Ovary (tissue), 9 donors: ENCODE data around the gene SOD3. TPM values are rescaled to one million over a fixed set of nuclear protein-coding genes. Genes with fewer than 3 reads are reported as not detected.

Experiments
- DNase-seq, 5 donors: peaks; one replicate each; pipeline ENCODE4 v3.0.0-alpha.2; 2019 to 2020
- H3K27ac ChIP-seq, 2 donors: fragments of 200-600 bp; one replicate each; pipeline versions ENCODE4 v1.5.1 to v1.8.0; 2019 to 2022
- H3K27me3 ChIP-seq: fragments of 200-600 bp; one replicate; pipeline ENCODE4 v1.8.0; 2022
- H3K36me3 ChIP-seq: fragments of 200-600 bp; sonication (generic); one replicate; pipeline ENCODE4 v1.5.1; 2019
- H3K4me1 ChIP-seq: one replicate; pipeline ENCODE4 v1.8.1; 2013; ENCODE audit warnings: mild to moderate bottlenecking, moderate library complexity; ENCODE audit not compliant: insufficient read depth
- H3K4me3 ChIP-seq: fragments of 200-600 bp; sonication (generic); one replicate; pipeline ENCODE4 v1.5.1; 2017
- H3K9me3 ChIP-seq, 2 donors: fragments of 200-600 bp in 1 of 2; sonication (generic) in 1 of 2; one replicate each; pipeline versions ENCODE4 v1.5.1 to v1.8.1; 2013 to 2019; ENCODE audit warnings: mild to moderate bottlenecking in 1 of 2, moderate library complexity in 1 of 2
- EP300 ChIP-seq: sonication (generic); formaldehyde crosslinking; IDR thresholded peaks from one replicate; pipeline ENCODE4 v1.6.1; 2017; ENCODE audit warnings: antibody characterized with exemption
- POLR2A ChIP-seq: fragments of 450-650 bp; IDR thresholded peaks from one replicate; pipeline ENCODE4 v1.6.1; 2017; ENCODE audit warnings: antibody characterized with exemption, mild to moderate bottlenecking, moderate library complexity
- WGBS, 3 donors: extraction: QIAGEN DNeasy Blood & Tissue Kit in 1 of 3; methylation state at CpG; one replicate each; pipeline versions ENCODE4 v1.1.5 to v1.1.7; 2013 to 2017; 5-methylcytosine and 5-hydroxymethylcytosine counted together
- intact Hi-C, 4 donors: fragments of 100-400 bp; cut with DNase I; formaldehyde crosslinking; loops; one replicate each; pipeline versions ENCODE4 v1.11.0 to v1.15.1; 2022 to 2023
- polyA plus RNA-seq, 2 donors: library from polyadenylated mRNA; stranded (reverse); fragments of 200-250 nt in 1 of 2; fragments of 350-450 nt in 1 of 2; fragmentation: Illumina TruSeq in 1 of 2; extraction: RNeasy Lipid Tissue Mini Kit (QIAGEN cat#74804) in 1 of 2; gene quantifications; one replicate each; pipeline ENCODE4 v1.2.3, GENCODE V29; 2013 to 2014
- total RNA-seq, 7 donors: library from RNA; depleted of rRNA in 2 of 7; stranded (reverse); fragments of >200 nt in 2 of 7; fragmentation: NEBNext Ultra II Directional in 3 of 7; extraction: Animal tissue kit (Norgen Biotek cat#: 25700) in 3 of 7; gene quantifications; one replicate each; pipeline versions ENCODE4 v1.1.0 to v1.2.4, GENCODE V29; 2016 to 2023
- TF ChIP-seq, protein P1 (sequence below), 3 donors: fragments of 450-650 bp in 2 of 3; fragments of 200-600 bp in 1 of 3; IDR thresholded peaks; one replicate each; pipeline versions ENCODE4 v1.5.1 to v1.8.0; 2016 to 2022; ENCODE audit warnings: antibody characterized with exemption in 3 of 3, mild to moderate bottlenecking in 1 of 3
- donor health status: DM: no; HTN: no; CAD: no; lungs with moderate emphysema.
- donor health status: DM: no; HTN: no; CAD: no.
- donor health status: Bipolar disorder and iron deficiency.
- donor health status: DM: yes; HTN: yes; CAD: no.
- donor health status: DM: no; HTN: no; CAD: no.
- donor health status: DM: yes; HTN: yes; CAD: no.

Gene SOD3
- total and polyA plus RNA-seq, 9 donors: 15.3 to 92.3 (median 33.0) TPM

DNA sequence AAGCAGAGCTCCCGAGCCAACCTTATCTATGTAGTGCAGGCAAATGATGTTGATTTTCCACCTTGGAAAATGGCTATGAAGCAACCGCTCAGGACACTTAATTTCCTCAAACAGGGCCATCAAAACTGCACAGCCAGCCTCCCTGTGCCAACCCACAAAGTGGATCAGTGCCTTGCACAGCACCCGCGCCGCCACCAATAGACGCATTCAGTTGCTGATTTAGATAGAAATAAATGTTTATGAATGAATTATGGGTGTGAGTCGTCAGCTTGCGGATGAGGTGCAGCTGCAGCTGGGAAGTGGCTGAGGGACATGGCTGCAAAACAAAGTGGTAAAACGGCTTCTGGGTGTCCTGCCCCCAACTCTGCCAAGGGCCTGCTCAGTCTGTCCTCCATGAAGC lies 47.0 kb downstream of the SOD3 start:
- intact Hi-C loops: no loop called here
- Histone ChIP-seq H3K4me1 (no peaks in the 10 kb centered on the region), H3K4me3 (no peak overlapping the region), H3K27ac (no peak overlapping the region), H3K36me3 (no peaks in the 10 kb centered on the region), H3K27me3 (no peaks in the 10 kb centered on the region), H3K9me3 (no peaks in the 10 kb centered on the region)
- WGBS, 3 donors: 90 to 93% (median 90%) methylated on average over 9 of the region's 9 CpGs
- no peak for DNase-seq
- TF ChIP-seq EP300 (no peak), POLR2A (no peak)
- TF ChIP-seq, protein P1, sequence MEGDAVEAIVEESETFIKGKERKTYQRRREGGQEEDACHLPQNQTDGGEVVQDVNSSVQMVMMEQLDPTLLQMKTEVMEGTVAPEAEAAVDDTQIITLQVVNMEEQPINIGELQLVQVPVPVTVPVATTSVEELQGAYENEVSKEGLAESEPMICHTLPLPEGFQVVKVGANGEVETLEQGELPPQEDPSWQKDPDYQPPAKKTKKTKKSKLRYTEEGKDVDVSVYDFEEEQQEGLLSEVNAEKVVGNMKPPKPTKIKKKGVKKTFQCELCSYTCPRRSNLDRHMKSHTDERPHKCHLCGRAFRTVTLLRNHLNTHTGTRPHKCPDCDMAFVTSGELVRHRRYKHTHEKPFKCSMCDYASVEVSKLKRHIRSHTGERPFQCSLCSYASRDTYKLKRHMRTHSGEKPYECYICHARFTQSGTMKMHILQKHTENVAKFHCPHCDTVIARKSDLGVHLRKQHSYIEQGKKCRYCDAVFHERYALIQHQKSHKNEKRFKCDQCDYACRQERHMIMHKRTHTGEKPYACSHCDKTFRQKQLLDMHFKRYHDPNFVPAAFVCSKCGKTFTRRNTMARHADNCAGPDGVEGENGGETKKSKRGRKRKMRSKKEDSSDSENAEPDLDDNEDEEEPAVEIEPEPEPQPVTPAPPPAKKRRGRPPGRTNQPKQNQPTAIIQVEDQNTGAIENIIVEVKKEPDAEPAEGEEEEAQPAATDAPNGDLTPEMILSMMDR (IDR thresholded peaks at IDR 0.05): no peak

GRCh38 chr4:24843096-24843495 lies 47.7 kb downstream of the SOD3 start:
- H3K9me3 ChIP-seq: no peaks in the 10 kb centered on the region
- DNase-seq: no peak
- no peaks in the 10 kb centered on the region for H3K27me3 ChIP-seq
- H3K4me1 ChIP-seq: no peaks in the 10 kb centered on the region
- intact Hi-C loops: no loop called here
- no peak overlapping the region for H3K27ac ChIP-seq
- TF ChIP-seq POLR2A (no peak), EP300 (no peak)
- TF ChIP-seq, protein P1 (IDR thresholded peaks at IDR 0.05): no peak
- WGBS, 3 donors: 63 to 70% (median 65%) methylated on average over 3 of the region's 3 CpGs
- H3K36me3 ChIP-seq: no peaks in the 10 kb centered on the region
- no peak overlapping the region for H3K4me3 ChIP-seq

GRCh38 chr4:24845132-24845531 lies 49.8 kb downstream of the SOD3 start:
- TF ChIP-seq EP300 (no peak), POLR2A (no peak)
- TF ChIP-seq, protein P1 (IDR thresholded peaks at IDR 0.05): no peak
- H3K36me3 ChIP-seq: no peaks in the 10 kb centered on the region
- no peak overlapping the region for H3K27ac ChIP-seq
- 97 to 98% (median 97%) methylated on average over 8 of the region's 8 CpGs for WGBS, 3 donors
- no peak for DNase-seq
- H3K4me1 ChIP-seq: no peaks in the 10 kb centered on the region
- no peak overlapping the region for H3K4me3 ChIP-seq
- H3K9me3 ChIP-seq: no peaks in the 10 kb centered on the region
- intact Hi-C loops: no loop called here
- H3K27me3 ChIP-seq: no peaks in the 10 kb centered on the region

DNA sequence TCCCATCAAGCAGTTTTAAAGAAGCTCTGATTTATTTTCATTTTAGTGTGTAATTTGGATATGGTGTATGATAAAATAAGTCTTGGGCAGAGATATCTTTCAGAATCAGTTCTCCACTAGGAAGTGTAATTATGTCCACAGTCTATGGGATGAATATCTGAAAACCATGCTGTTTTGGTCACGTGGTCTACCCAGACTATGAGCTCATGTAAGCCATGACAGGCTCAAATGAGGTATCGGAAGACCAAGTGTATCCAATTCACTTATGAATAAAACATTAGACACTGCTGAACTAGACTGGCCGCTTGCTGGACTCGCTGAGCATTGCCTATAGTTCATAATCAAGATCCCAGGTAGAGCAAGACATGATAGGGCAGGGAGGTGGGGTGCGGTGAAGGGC lies 50.5 kb downstream of the SOD3 start:
- Histone ChIP-seq H3K4me3 (no peak overlapping the region), H3K27me3 (no peaks in the 10 kb centered on the region), H3K27ac (no peak overlapping the region), H3K36me3 (no peaks in the 10 kb centered on the region), H3K4me1 (no peaks in the 10 kb centered on the region), H3K9me3 (no peaks in the 10 kb centered on the region)
- intact Hi-C loops: no loop called here
- WGBS, 3 donors: 97% methylated on average over 5 of the region's 5 CpGs
- DNase-seq: no peak
- TF ChIP-seq POLR2A (no peak), EP300 (no peak)
- TF ChIP-seq, protein P1 (IDR thresholded peaks at IDR 0.05): no peak

GRCh38 chr4:24846716-24847115 lies 51.3 kb downstream of the SOD3 start:
- Histone ChIP-seq H3K27me3 (no peaks in the 10 kb centered on the region), H3K9me3 (no peaks in the 10 kb centered on the region), H3K27ac (no peak overlapping the region), H3K4me1 (no peaks in the 10 kb centered on the region), H3K4me3 (no peak overlapping the region), H3K36me3 (no peaks in the 10 kb centered on the region)
- 93 to 95% (median 95%) methylated on average over 5 of the region's 5 CpGs for WGBS, 3 donors
- TF ChIP-seq EP300 (no peak), POLR2A (no peak)
- TF ChIP-seq, protein P1 (IDR thresholded peaks at IDR 0.05): no peak
- intact Hi-C loops: no loop called here
- no peak for DNase-seq
